Measurements from ENCODE around the gene ETV4. TPM values are rescaled to one million over a fixed set of nuclear protein-coding genes. Genes with fewer than 3 reads are reported as not detected.

The ETV4 gene
- total RNA-seq, 1 donor, result 6.1 TPM

- peak within 1 kb of the TSS; percentile 93 for H3K4me3 ChIP-seq (ENCODE audit: low read depth, low read length)
- peak; percentile 99 for DNase-seq (ENCODE audit: low read depth)
- TF ChIP-seq, protein P1, sequence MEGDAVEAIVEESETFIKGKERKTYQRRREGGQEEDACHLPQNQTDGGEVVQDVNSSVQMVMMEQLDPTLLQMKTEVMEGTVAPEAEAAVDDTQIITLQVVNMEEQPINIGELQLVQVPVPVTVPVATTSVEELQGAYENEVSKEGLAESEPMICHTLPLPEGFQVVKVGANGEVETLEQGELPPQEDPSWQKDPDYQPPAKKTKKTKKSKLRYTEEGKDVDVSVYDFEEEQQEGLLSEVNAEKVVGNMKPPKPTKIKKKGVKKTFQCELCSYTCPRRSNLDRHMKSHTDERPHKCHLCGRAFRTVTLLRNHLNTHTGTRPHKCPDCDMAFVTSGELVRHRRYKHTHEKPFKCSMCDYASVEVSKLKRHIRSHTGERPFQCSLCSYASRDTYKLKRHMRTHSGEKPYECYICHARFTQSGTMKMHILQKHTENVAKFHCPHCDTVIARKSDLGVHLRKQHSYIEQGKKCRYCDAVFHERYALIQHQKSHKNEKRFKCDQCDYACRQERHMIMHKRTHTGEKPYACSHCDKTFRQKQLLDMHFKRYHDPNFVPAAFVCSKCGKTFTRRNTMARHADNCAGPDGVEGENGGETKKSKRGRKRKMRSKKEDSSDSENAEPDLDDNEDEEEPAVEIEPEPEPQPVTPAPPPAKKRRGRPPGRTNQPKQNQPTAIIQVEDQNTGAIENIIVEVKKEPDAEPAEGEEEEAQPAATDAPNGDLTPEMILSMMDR (IDR thresholded peaks at IDR 0.05; ENCODE audit: insufficient read depth, low read length), result peak; percentile 100
These were observed 62.2 kb downstream of the ETV4 start, which contains the start of gene DHX8 for GRCh38 chr17:43483674-43484551. Gene DHX8, plus strand, starts transcription at chr17:43483975. Its CDS starts 63 bp downstream, at chr17:43484038.

- no peak for DNase-seq (ENCODE audit: low read depth)
- TF ChIP-seq, protein P1 (IDR thresholded peaks at IDR 0.05; ENCODE audit: insufficient read depth, low read length), result no peak
These were observed 63.8 kb downstream of the ETV4 start for GRCh38 chr17:43482103-43483012.

DNA sequence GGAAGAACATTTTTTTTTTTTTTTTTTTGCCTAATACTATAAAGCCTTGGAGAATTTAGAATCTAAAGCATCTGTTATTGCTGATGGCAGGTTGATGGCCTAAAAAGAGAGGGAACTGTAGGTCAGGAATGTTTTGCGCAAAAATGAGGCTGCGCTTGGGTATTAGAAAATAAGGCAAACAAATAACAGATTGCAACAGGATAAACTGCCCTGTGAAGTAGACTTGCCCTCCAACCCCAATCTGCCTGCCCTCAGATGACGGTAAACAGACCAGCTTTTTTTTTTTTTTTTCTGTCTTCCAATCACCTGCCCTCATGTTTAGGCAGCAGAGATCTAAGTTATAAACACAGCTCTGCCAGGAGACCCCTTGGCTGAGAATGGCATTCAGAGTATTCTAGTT is 66.2 kb downstream of the ETV4 start:
- no peak overlapping the region for H3K4me3 ChIP-seq (ENCODE audit: low read depth, low read length)
- TF ChIP-seq, protein P1 (IDR thresholded peaks at IDR 0.05; ENCODE audit: insufficient read depth, low read length), result no peak
- DNase-seq (ENCODE audit: low read depth), result no peak

More at GRCh38 chr17:43482103-43483012, 63.8 kb downstream of the ETV4 start:
- H3K4me3 ChIP-seq (ENCODE audit: low read depth, low read length), result no peak overlapping the region

Other genes starting within 250 kb of the ETV4 start
- 22.2 and 70.8 TPM in 2 replicates for gene ARL4D, start 147.3 kb downstream of the ETV4 start, total RNA-seq (ENCODE audit: low replicate concordance)
- 44.1 and 58.4 TPM in 2 replicates for gene DHX8, start 62.4 kb downstream of the ETV4 start, total RNA-seq (ENCODE audit: low replicate concordance)
- not detected in 2 replicates for gene MEOX1, start 115.6 kb upstream of the ETV4 start, total RNA-seq (ENCODE audit: low replicate concordance)
- gene SOST, start 212.5 kb upstream of the ETV4 start, total RNA-seq (ENCODE audit: low replicate concordance), result 0.09 TPM in 1 of 2 replicates, not detected in the other
- 29.9 and 37.5 TPM in 2 replicates for gene DUSP3, start 232.6 kb upstream of the ETV4 start, total RNA-seq (ENCODE audit: low replicate concordance)
- gene CFAP97D1, start 234.1 kb upstream of the ETV4 start, total RNA-seq (ENCODE audit: low replicate concordance), result not detected in 2 replicates